Measurements from ENCODE around the gene BAZ2B. TPM values are rescaled to one million over a fixed set of nuclear protein-coding genes. Genes with fewer than 3 reads are reported as not detected.

Gene BAZ2B
- total RNA-seq, 4 donors from 2014 or later = 94.5 to 237 (median 145) TPM

GRCh38 chr2:159475793-159476192 lies 140.6 kb downstream of the BAZ2B start:
- Histone ChIP-seq H3K4me3 (no peak overlapping the region), H3K27ac (no peak overlapping the region), H3K4me1 (no peaks in the 10 kb centered on the region), H3K9me3 (no peaks in the 10 kb centered on the region), H3K27me3 (no peaks in the 10 kb centered on the region), H3K36me3 (no peaks in the 10 kb centered on the region)
- DNase-seq = no peak
- no peak for TF ChIP-seq POLR2A (IDR thresholded peaks at IDR 0.05)
- TF ChIP-seq, protein P1, sequence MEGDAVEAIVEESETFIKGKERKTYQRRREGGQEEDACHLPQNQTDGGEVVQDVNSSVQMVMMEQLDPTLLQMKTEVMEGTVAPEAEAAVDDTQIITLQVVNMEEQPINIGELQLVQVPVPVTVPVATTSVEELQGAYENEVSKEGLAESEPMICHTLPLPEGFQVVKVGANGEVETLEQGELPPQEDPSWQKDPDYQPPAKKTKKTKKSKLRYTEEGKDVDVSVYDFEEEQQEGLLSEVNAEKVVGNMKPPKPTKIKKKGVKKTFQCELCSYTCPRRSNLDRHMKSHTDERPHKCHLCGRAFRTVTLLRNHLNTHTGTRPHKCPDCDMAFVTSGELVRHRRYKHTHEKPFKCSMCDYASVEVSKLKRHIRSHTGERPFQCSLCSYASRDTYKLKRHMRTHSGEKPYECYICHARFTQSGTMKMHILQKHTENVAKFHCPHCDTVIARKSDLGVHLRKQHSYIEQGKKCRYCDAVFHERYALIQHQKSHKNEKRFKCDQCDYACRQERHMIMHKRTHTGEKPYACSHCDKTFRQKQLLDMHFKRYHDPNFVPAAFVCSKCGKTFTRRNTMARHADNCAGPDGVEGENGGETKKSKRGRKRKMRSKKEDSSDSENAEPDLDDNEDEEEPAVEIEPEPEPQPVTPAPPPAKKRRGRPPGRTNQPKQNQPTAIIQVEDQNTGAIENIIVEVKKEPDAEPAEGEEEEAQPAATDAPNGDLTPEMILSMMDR (IDR thresholded peaks at IDR 0.05) = no peak
- intact Hi-C loops (cut with DNase I; ENCODE audit: low total_unique reads) = no loop called here

DNA sequence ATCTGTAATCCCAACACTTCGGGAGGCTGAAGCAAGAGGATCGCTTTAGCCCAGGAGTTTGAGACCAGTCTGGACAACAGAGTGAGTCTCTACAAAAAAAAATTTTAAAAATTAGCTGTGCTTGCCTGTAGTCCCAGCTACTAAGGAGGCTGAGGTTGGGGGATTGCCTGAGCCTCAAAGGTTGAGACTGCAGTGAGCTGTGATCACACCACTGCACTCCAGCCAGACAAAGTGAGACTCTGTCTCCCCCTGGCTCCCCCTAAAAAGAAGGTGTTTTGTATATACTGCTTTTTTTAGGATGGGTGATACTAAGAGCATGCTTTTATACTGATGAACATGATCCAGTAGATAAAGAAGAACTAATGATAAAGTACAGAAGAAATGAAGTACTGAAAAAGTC lies 145.0 kb downstream of the BAZ2B start:
- intact Hi-C loops (cut with DNase I; ENCODE audit: low total_unique reads) = no loop called here
- H3K9me3 ChIP-seq = no peaks in the 10 kb centered on the region
- no peak overlapping the region for H3K27ac ChIP-seq
- DNase-seq = no peak
- no peak overlapping the region for H3K4me3 ChIP-seq
- H3K27me3 ChIP-seq = no peaks in the 10 kb centered on the region
- no peaks in the 10 kb centered on the region for H3K4me1 ChIP-seq
- no peaks in the 10 kb centered on the region for H3K36me3 ChIP-seq
- TF ChIP-seq, protein P1 (IDR thresholded peaks at IDR 0.05) = no peak
- TF ChIP-seq POLR2A (IDR thresholded peaks at IDR 0.05) = no peak

- intact Hi-C loops (cut with DNase I; ENCODE audit: low total_unique reads) = no loop called here
- no peak overlapping the region for H3K27ac ChIP-seq
- H3K4me1 ChIP-seq = no peaks in the 10 kb centered on the region
- H3K36me3 ChIP-seq = no peaks in the 10 kb centered on the region
- no peaks in the 10 kb centered on the region for H3K27me3 ChIP-seq
- H3K4me3 ChIP-seq = no peak overlapping the region
- no peaks in the 10 kb centered on the region for H3K9me3 ChIP-seq
- no peak for TF ChIP-seq POLR2A (IDR thresholded peaks at IDR 0.05)
- TF ChIP-seq, protein P1 (IDR thresholded peaks at IDR 0.05) = no peak
- no peak for DNase-seq
Observed at GRCh38 chr2:159468257-159468656, 148.1 kb downstream of the BAZ2B start.

DNA sequence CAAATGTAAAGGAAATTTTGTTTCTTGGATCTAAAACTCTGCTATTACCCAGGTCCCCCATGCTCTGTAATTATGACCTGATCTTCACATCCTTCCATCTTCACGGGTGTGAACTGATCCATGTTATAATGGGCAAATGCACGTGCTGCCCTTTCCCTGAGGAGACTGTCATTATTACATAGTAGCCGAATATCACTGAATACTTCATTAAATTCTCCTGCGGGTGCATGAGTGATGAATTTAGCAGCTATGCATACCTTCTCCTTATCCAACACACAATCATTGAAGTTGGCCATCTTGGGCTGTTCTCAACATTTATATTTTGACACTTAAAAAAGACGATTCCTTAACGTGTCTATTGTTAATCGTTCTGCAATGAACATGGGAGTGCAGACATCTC lies 153.4 kb downstream of the BAZ2B start:
- TF ChIP-seq POLR2A (IDR thresholded peaks at IDR 0.05) = no peak
- TF ChIP-seq, protein P1 (IDR thresholded peaks at IDR 0.05) = no peak
- no peaks in the 10 kb centered on the region for H3K36me3 ChIP-seq
- H3K27me3 ChIP-seq = no peaks in the 10 kb centered on the region
- H3K9me3 ChIP-seq = no peaks in the 10 kb centered on the region
- H3K4me3 ChIP-seq = no peak overlapping the region
- H3K4me1 ChIP-seq = peaks cover 0 to under 1% of the 10 kb centered on the region in 2 donors
- H3K27ac ChIP-seq = no peak overlapping the region
- DNase-seq = no peak
- intact Hi-C loops (cut with DNase I; ENCODE audit: low total_unique reads) = no loop called here

- Histone ChIP-seq H3K4me1 (peaks cover 0 to 5% of the 10 kb centered on the region in 2 donors), H3K27ac (no peak overlapping the region), H3K9me3 (no peaks in the 10 kb centered on the region), H3K4me3 (no peak overlapping the region), H3K36me3 (no peaks in the 10 kb centered on the region), H3K27me3 (no peaks in the 10 kb centered on the region)
- intact Hi-C loops (cut with DNase I; ENCODE audit: low total_unique reads) = no loop called here
- TF ChIP-seq, protein P1 (IDR thresholded peaks at IDR 0.05) = no peak
- TF ChIP-seq POLR2A (IDR thresholded peaks at IDR 0.05) = no peak
- no peak for DNase-seq
Observed at GRCh38 chr2:159462201-159462785, 154.1 kb downstream of the BAZ2B start.
